Occipital lobe (tissue), 2 donors: ENCODE results near the gene CHKA. TPM values are rescaled to one million over a fixed set of nuclear protein-coding genes. Genes with fewer than 3 reads are reported as not detected.

ENCODE experiments used
- DNase-seq: peaks from one replicate; lab custom pipeline; 2025; lab: John Stamatoyannopoulos, UW
- total RNA-seq: library from RNA; depleted of rRNA; stranded (reverse); fragments of >200 nt; gene quantifications from one replicate; pipeline ENCODE4 v1.2.3, GENCODE V29; 2014

Gene CHKA
- 32.8 TPM for total RNA-seq

GRCh38 chr11:68121067-68121899 lies at the start of gene CHKA:
CHKA (minus strand) TSS chr11:68121388; CDS start chr11:68121177, 211 bp downstream.
- DNase-seq, result peak; percentile 89

- DNase-seq, result no peak
These were observed 48.3 kb upstream of the CHKA start for GRCh38 chr11:68169442-68169841.

GRCh38 chr11:68168694-68169093 lies 47.5 kb upstream of the CHKA start:
- DNase-seq, result no peak

- DNase-seq, result no peak
These were observed 46.3 kb upstream of the CHKA start for GRCh38 chr11:68167474-68167873.

- DNase-seq, result no peak
These were observed 45.8 kb upstream of the CHKA start for GRCh38 chr11:68166969-68167368.

- DNase-seq, result no peak
These were observed 44.4 kb upstream of the CHKA start for GRCh38 chr11:68165601-68166000.

GRCh38 chr11:68164437-68164836 lies 43.2 kb upstream of the CHKA start:
- DNase-seq, result no peak

- DNase-seq, result no peak
These were observed 42.5 kb upstream of the CHKA start for GRCh38 chr11:68163691-68164090.

- DNase-seq, result no peak
These were observed 39.0 kb upstream of the CHKA start for GRCh38 chr11:68160100-68160695.

GRCh38 chr11:68159665-68160064 lies 38.5 kb upstream of the CHKA start:
- DNase-seq, result no peak

- DNase-seq, result no peak
These were observed 38.0 kb upstream of the CHKA start for GRCh38 chr11:68159161-68159560.

GRCh38 chr11:68158580-68158979 lies 37.4 kb upstream of the CHKA start:
- no peak for DNase-seq

- DNase-seq, result no peak
These were observed 32.6 kb upstream of the CHKA start for GRCh38 chr11:68153742-68154141.

GRCh38 chr11:68150037-68150436 lies 28.8 kb upstream of the CHKA start:
- no peak for DNase-seq

GRCh38 chr11:68149417-68149816 lies 28.2 kb upstream of the CHKA start:
- DNase-seq, result no peak

- no peak for DNase-seq
These were observed 27.7 kb upstream of the CHKA start for GRCh38 chr11:68148879-68149278.

GRCh38 chr11:68148071-68148805 lies 27.1 kb upstream of the CHKA start:
- no peak for DNase-seq

GRCh38 chr11:68146704-68147474 lies 25.7 kb upstream of the CHKA start:
- DNase-seq, result no peak

GRCh38 chr11:68146010-68146540 lies 24.9 kb upstream of the CHKA start:
- DNase-seq, result no peak

- no peak for DNase-seq
These were observed 24.1 kb upstream of the CHKA start for GRCh38 chr11:68145120-68145866.

GRCh38 chr11:68143310-68143689 lies 22.1 kb upstream of the CHKA start:
- no peak for DNase-seq
